Kidney glomerular epithelial cell (primary cell): Measurements from ENCODE around the gene HS3ST5.
"Not testable (repeated sequence)": the region's sequence is repeated elsewhere in the genome, so short reads cannot be mapped to it uniquely, and the experiment has no call there.

Experiments
- DNase-seq: peaks from one replicate; lab custom pipeline; 2025; lab: John Stamatoyannopoulos, UW

Gene HS3ST5

DNA sequence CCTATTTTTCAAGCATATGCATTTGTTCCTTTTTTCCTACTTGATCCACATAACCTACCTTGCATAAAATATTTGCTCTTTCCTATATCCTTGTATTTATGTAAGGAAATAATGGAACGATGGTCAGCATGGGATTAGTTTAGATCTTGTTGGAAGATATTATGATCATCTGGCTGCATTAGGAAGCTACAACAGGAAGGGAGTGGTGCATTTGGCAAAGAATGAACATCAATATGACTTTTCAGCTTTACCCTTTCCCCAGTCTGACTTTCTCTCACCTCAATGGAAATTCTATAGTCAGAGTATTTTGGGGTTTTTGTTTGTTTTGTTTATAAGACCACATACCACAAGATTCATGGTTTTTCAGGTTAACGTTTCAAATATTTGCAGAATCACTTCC is 66.0 kb downstream of the HS3ST5 start:
- DNase-seq = no peak

DNA sequence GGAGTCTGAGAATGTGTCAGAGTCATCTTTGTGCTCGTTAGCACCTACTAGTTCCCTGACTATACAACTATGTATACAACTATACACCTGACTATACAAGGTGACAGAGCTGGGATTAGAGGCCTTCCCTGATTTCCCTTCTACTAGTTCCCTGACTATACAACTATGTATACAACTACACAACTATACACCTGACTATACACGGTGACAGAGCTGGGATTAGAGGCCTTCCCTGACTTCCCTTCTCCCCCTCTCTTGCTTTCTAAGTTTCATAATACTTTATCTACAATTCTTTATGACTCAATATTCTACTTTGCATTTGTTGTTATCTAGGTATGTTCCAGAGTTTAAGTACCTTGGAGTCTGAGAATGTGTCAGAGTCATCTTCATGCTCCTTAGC is 68.0 kb downstream of the HS3ST5 start:
- DNase-seq = no peak

DNA sequence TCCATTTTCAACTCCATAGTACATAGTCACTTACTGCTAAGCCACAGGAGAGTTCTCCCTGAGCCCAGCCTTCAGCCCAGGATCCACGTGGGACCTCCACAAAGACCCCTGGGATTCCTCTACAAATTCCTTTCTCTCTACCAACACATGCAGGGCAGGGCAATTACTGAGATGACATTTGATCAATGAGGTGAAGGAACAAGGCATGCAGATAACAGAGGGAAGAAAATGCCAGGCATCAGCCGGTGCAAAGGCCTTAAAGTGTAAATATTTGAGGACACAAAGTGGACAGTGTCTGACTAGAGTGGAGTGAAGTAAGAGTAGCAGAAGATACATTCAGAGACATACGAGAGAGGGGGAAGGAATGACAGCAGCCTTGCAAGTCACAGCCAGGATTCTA is 70.2 kb downstream of the HS3ST5 start:
- DNase-seq = no peak

DNA sequence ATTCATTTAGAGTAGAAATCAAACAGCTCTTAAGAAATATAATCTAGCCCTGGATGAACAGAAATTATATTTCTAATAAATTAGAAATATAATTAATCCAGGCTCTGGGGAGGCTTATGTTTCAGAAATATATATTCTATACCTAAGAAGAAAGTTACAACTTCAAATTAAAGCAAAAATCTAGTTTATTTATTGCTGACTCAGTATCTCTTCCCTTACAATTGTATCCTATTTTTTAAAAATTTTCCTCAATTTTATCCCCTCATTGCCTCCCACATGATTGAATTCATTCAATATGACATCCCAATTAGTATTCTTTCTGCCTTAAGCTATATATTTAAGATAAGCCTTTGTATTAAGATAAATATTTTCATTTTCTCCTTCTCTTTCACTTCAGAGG is 71.4 kb downstream of the HS3ST5 start:
- DNase-seq = no peak

DNA sequence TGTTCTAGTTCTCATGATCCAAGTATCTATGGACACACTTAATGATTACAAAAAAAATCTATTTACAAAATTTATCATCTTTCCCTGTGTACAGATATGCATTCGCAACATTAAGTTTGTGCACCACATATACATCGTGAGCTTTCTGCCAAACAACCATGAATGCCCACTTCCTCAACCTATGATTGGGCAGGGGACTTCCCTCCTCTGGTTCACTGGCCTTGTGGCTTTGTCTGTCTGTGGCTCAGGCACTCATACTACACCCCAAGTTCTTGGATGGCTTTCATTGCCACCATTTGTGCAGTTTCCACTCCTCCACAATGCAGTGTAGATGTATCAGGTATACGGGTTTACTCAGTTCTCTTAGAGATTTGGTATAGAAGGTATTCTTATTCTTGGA is 74.9 kb downstream of the HS3ST5 start:
- DNase-seq = no peak

DNA sequence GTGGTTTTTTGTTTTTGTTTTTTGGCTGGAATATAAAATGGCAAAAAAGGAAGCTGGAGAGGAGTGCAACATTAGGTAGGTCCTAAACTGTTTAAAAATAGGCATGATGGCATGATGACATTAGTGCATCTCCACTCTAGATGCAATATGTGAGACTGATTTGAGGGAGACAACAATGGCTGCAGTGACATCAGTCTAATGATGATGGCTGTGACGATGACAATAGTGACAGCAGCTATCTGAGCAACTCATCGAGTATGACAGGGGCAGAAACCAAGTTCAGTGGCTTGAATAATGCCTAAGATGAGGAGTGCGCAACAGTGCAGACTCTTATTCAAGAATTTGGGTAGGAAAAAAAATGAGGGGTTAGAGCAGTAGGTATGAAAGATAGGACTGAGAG is 82.0 kb downstream of the HS3ST5 start:
- no peak for DNase-seq

DNA sequence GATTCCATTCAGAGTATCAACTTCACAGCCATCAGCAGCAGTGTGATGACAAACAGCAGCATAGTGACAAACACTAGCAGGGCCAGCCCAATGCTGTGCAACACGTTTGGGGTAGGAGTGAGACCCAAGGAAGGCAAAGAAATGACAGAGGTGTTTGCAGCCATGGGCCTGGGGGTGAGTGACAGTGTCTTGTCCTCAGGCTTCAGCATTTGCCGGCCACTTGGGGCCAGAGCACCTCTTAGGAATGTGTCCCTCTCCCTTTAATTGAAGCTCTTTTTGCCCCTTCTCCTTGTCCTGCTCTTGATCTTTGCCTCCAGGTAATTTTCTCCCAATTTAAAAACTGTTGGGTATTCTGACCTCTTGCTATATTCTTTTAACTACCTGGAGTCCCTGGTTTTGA is 84.4 kb downstream of the HS3ST5 start:
- DNase-seq = no peak

DNA sequence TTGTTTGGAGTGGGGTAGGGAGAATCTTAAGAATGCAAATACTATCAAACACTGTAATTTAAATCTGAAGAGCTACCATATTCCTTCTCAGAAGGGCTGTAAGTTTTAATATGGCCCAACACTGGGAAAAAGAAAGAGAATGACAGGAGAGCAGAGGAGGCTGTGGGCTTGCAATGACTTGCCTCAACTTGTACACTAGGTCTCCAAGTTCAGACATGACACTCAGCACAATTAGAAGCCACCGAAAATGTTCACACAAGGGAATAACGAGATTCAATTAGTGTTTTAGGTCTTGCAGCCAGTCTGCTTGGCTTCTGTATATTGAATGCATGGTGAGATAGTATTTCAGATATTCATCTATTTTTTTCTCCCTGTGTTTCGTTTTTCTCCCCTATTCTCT is 89.4 kb downstream of the HS3ST5 start:
- no peak for DNase-seq

DNA sequence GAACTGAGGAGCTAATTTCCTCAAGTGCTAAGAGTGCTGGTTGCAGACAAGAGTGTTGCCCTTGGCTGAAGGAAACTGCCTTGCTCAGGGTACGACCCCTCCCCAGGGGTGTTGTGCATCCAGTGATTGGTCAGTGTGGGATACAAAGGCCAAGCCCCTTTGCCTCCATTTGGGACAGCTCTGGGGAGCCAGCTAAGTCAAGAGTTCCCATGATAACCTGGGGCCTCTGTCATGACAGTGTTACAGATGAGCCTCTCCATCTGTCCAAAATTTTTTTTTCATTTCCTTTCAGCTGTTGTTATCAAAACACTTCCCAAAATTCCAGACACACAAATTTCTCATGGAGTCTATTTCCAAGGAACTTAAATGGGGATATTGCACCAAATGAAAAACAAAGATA is 93.3 kb downstream of the HS3ST5 start:
- DNase-seq = no peak

DNA sequence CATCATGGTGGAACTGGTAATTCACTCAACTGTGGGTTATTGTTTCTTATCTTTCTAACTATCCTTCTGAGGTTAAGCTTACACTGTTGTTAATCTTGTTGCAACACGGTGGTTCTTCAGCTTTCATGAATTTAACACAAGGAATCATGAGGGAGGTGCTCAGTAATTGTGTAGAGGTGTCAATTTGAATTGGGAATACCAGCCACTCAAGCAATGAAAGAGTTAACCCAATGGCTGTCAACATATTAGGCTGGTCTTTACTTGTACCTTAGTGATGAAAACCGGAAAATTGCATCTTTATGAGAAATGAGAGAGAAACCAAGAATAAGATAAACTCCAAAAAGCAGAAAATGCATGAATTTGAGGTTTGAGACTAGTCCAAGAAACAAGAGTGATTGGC is 95.7 kb downstream of the HS3ST5 start:
- no peak for DNase-seq

DNA sequence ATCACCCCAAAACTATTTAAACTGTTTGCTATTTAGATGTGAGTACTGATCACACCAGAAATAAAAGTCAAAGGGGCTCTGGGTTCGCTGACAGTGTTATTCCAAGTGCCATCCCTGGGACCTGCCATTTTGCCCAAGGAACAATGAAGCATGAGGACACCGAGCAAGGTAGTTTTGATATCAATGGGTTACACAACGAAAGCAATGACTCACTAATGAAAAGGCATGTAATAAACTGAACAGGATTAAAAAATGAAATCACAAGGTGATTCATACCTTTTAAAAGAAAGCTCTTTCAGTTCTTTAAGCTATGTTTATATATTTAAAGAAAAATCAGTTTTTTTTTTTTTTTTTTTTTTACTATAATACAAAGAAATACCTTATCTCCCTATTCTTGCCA is 102.0 kb downstream of the HS3ST5 start:
- DNase-seq = no peak

DNA sequence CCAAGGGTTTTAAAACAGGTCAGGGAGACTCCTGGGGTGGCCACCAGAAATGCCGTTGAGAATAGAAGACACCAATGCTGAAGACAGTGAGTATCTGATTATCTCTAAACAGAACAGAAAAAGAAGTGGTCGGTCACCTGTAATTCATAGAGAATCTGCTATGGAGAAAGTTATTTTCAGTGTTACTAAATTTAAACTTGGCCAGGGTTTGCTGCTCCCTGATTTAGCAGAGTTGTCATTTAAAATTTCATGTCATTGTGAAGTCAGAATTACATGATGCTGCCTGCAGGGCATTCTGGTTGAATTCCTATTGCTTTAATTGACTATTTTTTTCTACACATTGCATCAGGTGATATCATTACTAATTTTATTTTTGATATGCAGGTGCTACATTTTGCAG is 114.1 kb downstream of the HS3ST5 start:
- no peak for DNase-seq

DNA sequence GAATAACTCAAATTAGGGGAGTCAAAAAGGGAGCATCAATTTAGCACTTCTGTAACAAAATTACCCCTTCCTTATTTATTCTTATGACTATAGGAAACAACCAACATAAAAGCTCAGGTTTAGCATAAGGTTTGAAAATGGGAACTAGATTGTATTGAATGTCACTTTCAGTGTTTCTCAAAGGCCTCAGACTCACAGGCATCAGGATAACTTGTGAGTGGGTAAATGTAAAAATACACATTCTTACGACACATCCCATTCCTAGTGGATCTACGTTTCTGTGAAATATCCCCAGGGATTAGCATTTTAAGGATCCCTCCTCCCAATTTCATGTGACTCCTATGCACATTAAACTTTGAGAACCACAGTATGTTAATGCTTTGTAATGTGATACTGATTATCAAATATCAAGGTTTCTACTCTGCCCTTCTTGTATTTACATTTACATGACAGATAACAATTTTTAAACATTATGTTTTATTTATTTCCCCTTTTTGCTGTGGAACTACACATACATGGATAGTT is 114.8 kb downstream of the HS3ST5 start:
- no peak for DNase-seq

DNA sequence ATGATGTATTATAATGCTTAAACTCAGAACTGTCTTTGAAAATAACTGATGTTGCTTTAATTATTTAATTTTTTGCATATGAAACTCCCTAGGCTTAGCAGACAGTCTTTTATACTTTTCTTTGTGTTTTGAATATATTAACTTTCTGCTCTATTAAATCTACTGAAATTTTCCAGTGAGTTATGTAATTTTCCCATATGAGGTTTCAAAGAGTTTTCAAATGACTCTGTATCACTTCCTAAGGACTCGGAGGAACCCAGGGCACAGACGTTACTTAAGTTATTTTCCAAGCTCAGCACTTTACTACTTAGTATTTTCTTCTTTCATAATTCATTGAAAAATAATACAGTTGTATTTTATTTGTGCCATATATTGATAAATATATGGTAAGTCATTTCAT is 122.6 kb downstream of the HS3ST5 start:
- no peak for DNase-seq

DNA sequence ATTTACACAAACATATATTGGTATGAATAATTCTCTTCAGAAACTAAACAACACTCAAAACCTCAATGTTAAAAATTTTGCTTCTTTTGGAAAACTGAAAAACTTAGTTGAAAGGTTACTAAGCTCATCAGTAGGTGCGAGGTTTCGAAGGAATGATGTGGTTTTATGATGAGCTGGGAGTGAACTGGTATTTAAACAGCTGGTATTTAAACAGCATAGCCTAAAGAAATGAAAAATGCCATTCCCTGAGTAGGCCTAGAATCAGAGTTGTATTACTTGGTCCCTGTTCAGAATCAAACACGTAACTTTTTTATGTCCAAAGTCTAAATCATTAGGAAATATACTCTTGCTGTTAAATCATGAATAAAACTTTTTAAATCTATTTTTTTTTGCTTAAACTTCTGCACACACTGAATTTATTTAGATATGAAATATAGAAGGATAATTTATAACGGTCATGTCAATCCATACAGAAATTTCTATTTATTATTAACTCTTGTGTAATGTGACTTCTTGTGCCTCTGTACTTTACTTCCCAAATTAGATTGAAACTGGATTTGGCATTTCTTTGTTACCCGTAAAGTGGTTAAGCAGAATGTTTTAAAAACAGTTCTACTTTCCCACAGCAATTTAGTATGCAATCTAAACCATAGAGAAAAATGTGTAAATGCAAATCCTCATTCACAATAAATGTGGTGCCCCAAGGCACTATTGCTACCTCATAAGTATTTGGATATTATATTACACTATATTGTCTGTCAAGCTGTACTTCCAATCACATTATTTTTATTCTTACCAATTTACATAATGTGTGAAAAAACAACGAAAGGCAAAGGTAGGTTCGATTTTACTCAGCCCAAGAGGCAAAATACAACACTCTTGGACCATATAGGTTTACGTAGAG is 124.1 kb downstream of the HS3ST5 start:
- no peak for DNase-seq

DNA sequence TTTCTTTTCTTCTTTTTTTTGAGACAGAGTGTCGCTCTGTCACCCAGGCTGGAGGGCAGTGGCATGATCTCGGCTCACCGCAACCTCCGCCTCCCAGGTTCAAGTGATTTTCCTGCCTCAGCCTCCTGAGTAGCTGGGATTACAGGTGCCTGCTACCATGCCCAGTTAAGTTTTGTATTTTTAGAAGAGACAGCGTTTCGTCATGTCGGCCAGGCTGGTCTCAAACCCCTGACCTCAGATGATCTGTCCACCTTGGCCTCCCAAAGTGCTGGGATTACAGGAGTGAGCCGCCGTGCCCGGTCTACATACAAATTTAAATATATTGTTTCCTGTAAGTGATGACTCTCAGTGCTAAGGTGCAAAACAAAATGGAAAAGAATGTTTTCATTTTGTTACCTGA is 124.8 kb downstream of the HS3ST5 start:
- not testable (repeated sequence) for DNase-seq

DNA sequence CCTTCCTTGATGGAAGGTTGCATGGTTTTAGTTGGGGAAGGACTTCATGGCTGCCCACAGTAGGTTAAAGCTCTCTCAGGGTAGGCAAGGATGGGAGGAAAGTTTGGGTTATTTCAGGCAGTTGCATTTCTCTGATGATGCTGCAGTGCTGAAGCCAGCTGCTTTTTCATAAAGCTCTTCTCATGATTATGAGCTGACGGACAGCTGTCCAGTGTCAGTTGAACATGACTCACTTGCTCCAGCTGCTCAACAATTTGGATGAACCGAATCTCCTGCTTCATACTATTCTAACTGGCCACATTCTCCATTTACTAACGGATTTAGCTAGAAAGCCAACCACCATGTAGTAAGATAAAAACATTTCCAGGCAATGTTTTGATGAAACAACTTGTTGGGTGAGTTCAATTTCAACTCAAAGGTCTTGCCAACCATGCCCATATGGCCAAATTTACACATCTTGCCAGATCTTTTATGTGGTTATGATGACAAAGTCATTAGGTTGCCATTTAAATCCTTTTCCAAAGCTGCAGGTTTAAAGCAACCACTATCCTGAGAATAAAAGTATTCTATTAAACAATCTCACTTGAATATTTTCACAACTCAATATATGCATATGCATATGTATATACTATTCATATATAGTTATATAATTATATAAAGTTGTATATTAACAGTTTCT is 125.9 kb downstream of the HS3ST5 start:
- DNase-seq = no peak

DNA sequence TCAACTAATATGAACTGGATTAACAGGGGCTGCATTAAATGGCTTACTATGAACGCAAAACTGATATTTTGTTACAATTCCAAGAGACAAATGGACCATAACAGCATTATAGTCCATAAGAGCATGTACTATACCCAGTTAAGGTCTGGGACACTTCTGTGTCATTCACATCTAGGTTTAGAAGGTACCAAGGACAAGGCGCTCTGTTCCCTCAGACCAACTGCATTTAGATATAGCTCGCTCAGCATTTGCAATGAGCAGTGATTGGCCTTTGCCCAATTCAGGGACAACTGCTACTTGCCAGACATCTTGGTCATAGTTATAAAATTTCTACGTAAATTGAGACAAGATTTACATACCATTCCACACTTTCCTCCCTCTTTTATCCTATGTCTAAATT is 132.4 kb downstream of the HS3ST5 start:
- DNase-seq = no peak

DNA sequence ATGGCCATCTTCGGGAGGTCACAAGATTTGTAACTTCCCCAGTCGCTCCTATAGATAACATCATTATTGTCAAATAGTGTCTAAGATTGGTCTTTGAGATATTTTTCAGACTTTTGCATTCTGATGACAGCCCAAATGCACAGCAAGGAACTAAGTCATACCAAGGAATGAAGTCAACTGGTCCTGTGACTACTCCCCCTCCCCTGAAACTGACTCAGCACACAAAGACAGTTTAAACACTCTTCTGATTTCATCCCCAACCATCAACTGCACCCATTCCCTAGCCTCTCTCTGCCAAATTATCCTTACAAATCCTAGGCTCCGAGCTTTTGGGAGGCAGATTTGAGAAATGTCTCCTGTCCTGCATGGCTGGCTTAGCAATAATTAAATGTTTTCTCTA is 139.4 kb downstream of the HS3ST5 start:
- no peak for DNase-seq

DNA sequence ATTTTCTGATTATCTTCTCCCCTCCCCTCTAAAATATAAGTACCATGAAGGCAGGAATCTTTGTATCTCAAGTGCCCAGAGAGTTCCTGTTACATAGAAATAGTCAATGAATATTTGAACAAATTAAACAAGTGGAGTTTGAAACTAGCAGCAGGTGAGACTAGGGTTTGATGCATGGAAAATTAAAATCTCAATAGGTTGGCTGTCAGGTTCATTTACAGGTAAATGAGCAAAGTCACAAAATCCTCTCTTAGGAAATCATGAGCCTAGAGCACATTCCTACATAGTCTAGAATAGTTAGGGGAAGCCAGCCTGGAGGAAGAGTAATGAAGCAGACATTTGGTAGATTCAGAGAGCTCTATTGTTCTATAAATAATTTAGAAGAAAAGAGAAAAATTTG is 140.4 kb downstream of the HS3ST5 start:
- no peak for DNase-seq

DNA sequence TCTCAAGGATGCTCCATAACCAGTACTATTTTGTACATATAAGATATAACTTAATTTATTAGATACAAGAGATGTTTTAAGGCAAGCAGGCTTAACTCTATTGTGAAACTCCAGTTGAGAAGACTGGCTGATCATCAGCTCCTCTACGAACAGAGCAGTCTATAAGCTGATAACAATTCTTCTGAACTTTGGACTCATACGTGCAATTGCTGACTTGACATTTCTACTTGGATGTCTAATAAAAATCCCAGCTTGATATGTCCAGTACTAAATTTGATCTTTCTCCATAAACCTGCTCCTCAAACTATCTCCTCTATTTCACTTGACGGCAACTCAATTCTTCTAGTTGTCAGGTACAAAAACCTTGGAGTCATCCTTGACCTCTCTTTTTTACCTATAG is 141.9 kb downstream of the HS3ST5 start:
- no peak for DNase-seq

DNA sequence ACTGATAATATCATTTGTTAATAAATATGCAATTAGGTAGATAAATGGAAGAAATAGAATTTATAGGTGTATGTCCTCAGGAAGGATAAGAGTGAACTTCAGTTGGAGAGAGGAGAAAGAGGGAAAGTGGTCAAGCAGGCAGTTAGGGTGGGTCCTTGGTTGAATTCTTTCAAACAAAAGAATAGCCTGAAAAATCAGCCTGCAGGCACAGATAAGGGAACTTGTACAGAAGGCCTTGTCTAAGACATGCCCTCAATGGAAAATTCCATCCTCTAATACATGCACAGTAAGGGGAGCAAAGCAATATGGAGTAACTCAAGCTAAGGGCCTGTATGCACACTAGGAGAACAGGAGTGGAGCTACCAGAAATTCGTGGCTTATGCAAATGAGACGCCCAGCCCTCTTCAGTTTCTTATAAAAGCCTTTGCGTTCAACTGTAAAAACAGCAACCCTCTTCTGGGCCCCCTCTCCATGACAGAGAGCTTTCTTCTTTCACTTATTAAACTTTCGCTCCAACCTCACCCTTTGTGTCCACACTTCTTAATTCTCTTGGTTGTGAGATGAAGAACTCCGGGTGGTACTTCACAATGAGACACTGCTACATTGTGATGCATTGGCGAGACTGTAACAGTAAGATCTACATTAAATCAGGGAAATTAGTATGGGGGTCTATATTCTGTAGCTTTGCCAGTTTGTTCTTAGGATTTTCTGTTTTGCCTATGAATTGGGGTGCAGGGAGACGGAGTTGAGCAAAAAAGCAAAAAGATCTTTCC is 147.0 kb downstream of the HS3ST5 start:
- DNase-seq = no peak

DNA sequence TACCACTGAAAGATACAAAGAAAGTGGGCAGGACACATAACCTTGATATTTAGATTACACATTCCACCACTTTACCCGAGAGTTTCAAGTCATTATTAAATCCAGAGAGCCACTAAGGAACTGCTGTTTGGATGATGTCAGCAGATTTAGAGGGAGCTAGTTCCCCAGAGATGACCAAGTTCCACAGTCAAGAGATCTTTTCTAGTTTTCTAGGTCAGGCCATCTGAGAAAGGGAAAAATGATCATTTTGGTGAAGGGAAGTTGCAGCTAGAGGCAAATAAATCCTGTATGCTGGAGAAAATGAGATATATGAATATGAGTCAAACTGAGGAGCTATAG is 147.8 kb downstream of the HS3ST5 start:
- DNase-seq = no peak
